Chondrocyte (in vitro differentiated cells): ENCODE measurements around the gene GALNT2. TPM values are rescaled to one million over a fixed set of nuclear protein-coding genes. Genes with fewer than 3 reads are reported as not detected.

Experiments used
- DNase-seq: peaks from one replicate; pipeline ENCODE4 v3.0.0; 2021; ENCODE audit warnings: mixed read lengths, low spot score
- H3K27ac Mint-ChIP-seq: one replicate; pipeline ENCODE4 v1.8.0; 2021; ENCODE audit warnings: mild to moderate bottlenecking, moderate library complexity, mixed read lengths; ENCODE audit not compliant: unreplicated experiment
- H3K27me3 Mint-ChIP-seq: 2 replicates; pipeline ENCODE4 v1.8.0; 2021; ENCODE audit warnings: low read depth, mixed read lengths
- H3K36me3 Mint-ChIP-seq: 2 replicates; pipeline ENCODE4 v1.8.0; 2021; ENCODE audit warnings: low read depth, mixed read lengths
- H3K4me1 Mint-ChIP-seq: 2 replicates; pipeline ENCODE4 v1.8.0; 2021; ENCODE audit warnings: low read depth, mild to moderate bottlenecking, mixed read lengths
- H3K4me3 Mint-ChIP-seq: one replicate; pipeline ENCODE4 v1.8.0; 2021; ENCODE audit warnings: mild to moderate bottlenecking, moderate library complexity, mixed read lengths; ENCODE audit not compliant: unreplicated experiment
- H3K9me3 Mint-ChIP-seq: 2 replicates; pipeline ENCODE4 v1.8.0; 2021; ENCODE audit warnings: low read depth, mixed read lengths
- CTCF ChIP-seq: fragments of 200-600 bp; sonication (generic); IDR thresholded peaks from 2 replicates; pipeline ENCODE4 v1.5.0; 2021; ENCODE audit warnings: antibody characterized with exemption, mild to moderate bottlenecking, moderate library complexity
- long read RNA-seq: library from polyadenylated mRNA; stranded (forward); transcript quantifications from one replicate; pipeline ENCODE4 v2.0.0, GENCODE V29; 2021
- total RNA-seq: library from RNA; stranded (reverse); gene quantifications from 3 replicates; pipeline ENCODE4 v1.2.1, GENCODE V29; 2021

Gene GALNT2
- 210 to 276 TPM (median 223 TPM) in 3 replicates for total RNA-seq
- long read RNA-seq, full-length matches to known transcripts: 82 of 100 reads
- long read RNA-seq, partial matches to known transcripts: 6 of 100 reads
- long read RNA-seq, other reads (novel, unspliced or antisense): 12 of 100 reads

- Mint-ChIP-seq H3K4me3 (peak within 1 kb of the TSS; percentile 93), H3K27ac (peak within 1 kb of the TSS; percentile 95), H3K36me3 (no peaks in the 10 kb centered on the region), H3K27me3 (no peaks in the 10 kb centered on the region), H3K4me1 (peaks cover 37% of the 10 kb centered on the region), H3K9me3 (peaks cover 13% of the 10 kb centered on the region)
- TF ChIP-seq CTCF: no peak
- DNase-seq: no peak
These were observed at the start of gene GALNT2 for GRCh38 chr1:230066466-230067404. Gene GALNT2 (plus strand): TSS chr1:230067238. CDS start chr1:230067281, 43 bp downstream.

- H3K27ac Mint-ChIP-seq: no peak overlapping the region
- H3K4me3 Mint-ChIP-seq: no peak overlapping the region
- H3K27me3 Mint-ChIP-seq: peaks cover 7% of the 10 kb centered on the region
- peaks cover 1% of the 10 kb centered on the region for H3K36me3 Mint-ChIP-seq
- no peaks in the 10 kb centered on the region for H3K4me1 Mint-ChIP-seq
- peaks cover 7% of the 10 kb centered on the region for H3K9me3 Mint-ChIP-seq
- TF ChIP-seq CTCF: no peak
- no peak for DNase-seq
These were observed 46.6 kb upstream of the GALNT2 start for GRCh38 chr1:230020451-230020850.

GRCh38 chr1:230022666-230023380, 44.2 kb upstream of the GALNT2 start:
- peaks cover 16% of the 10 kb centered on the region for H3K9me3 Mint-ChIP-seq
- TF ChIP-seq CTCF: no peak

DNA sequence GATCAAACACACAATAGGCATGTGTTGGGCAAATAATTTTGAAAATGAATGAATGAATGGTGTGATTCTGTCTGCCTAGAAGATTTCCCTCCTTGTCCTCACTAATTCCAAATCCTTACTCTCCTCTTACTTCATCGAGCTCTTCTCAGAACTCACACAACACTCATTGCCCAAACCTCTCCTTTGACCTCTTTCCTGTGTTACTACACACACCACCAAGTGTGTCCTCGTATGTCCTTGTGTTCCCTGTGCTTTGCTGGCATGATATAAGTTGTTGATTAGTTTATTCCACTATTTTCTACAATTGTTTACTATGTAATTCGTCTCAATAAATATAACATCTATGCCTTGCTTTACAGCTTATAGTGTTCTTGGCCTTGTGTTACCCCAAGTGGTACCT, 41.4 kb upstream of the GALNT2 start:
- H3K4me1 Mint-ChIP-seq: no peaks in the 10 kb centered on the region
- no peak overlapping the region for H3K27ac Mint-ChIP-seq
- no peak overlapping the region for H3K4me3 Mint-ChIP-seq
- DNase-seq: no peak
- peaks cover 21% of the 10 kb centered on the region for H3K9me3 Mint-ChIP-seq
- peaks cover 5% of the 10 kb centered on the region for H3K36me3 Mint-ChIP-seq
- peaks cover 7% of the 10 kb centered on the region for H3K27me3 Mint-ChIP-seq
- no peak for TF ChIP-seq CTCF

More at GRCh38 chr1:230022666-230023380, 44.2 kb upstream of the GALNT2 start:
- Mint-ChIP-seq H3K27me3 (peaks cover 7% of the 10 kb centered on the region), H3K27ac (no peak overlapping the region), H3K36me3 (peaks cover 5% of the 10 kb centered on the region), H3K4me1 (no peaks in the 10 kb centered on the region), H3K4me3 (no peak overlapping the region)
- no peak for DNase-seq

GRCh38 chr1:230026139-230026538, 40.9 kb upstream of the GALNT2 start:
- DNase-seq: no peak
- H3K4me1 Mint-ChIP-seq: no peaks in the 10 kb centered on the region
- no peak overlapping the region for H3K27ac Mint-ChIP-seq

More at GRCh38 chr1:230026139-230026538, 40.9 kb upstream of the GALNT2 start:
- Mint-ChIP-seq H3K9me3 (peaks cover 21% of the 10 kb centered on the region), H3K4me3 (no peak overlapping the region), H3K27me3 (peaks cover 7% of the 10 kb centered on the region), H3K36me3 (peaks cover 5% of the 10 kb centered on the region)
- no peak for TF ChIP-seq CTCF
